GM21447 (cell line): ENCODE data around the gene WSB2.

Experiments used
- ATAC-seq: cut with Tn5 transposase; IDR thresholded peaks from one replicate; pipeline ENCODE4 v1.9.1; 2021; ENCODE audit not compliant: unreplicated experiment

Gene WSB2

GRCh38 chr12:118061873-118062843, 1.2 kb upstream of the WSB2 start:
- no peak for ATAC-seq

GRCh38 chr12:118060301-118061010, 523 bp downstream of the WSB2 start:
- peak; percentile 25 for ATAC-seq

- ATAC-seq = no peak
These were observed 1.4 kb downstream of the WSB2 start for GRCh38 chr12:118059341-118060191.

GRCh38 chr12:118058881-118059280, 2.1 kb downstream of the WSB2 start:
- no peak for ATAC-seq

- ATAC-seq = no peak
These were observed 2.8 kb downstream of the WSB2 start for GRCh38 chr12:118058227-118058626.

GRCh38 chr12:118055865-118056773, 4.9 kb downstream of the WSB2 start:
- ATAC-seq = no peak

- peak; percentile 50 for ATAC-seq
These were observed 5.8 kb downstream of the WSB2 start for GRCh38 chr12:118055144-118055557.

GRCh38 chr12:118053071-118053985, 7.7 kb downstream of the WSB2 start:
- no peak for ATAC-seq

- ATAC-seq = no peak
These were observed 8.5 kb downstream of the WSB2 start for GRCh38 chr12:118052324-118053070.

GRCh38 chr12:118050972-118051910, 9.7 kb downstream of the WSB2 start:
- ATAC-seq = no peak

- ATAC-seq = no peak
These were observed 14.5 kb downstream of the WSB2 start for GRCh38 chr12:118046430-118046829.

- no peak for ATAC-seq
These were observed 16.4 kb downstream of the WSB2 start for GRCh38 chr12:118044577-118044976.

GRCh38 chr12:118044075-118044474, 16.9 kb downstream of the WSB2 start:
- ATAC-seq = no peak

GRCh38 chr12:118042091-118042490, 18.9 kb downstream of the WSB2 start:
- no peak for ATAC-seq

- ATAC-seq = no peak
These were observed 22.8 kb downstream of the WSB2 start for GRCh38 chr12:118038137-118038536.

GRCh38 chr12:118036672-118037411, 24.1 kb downstream of the WSB2 start:
- no peak for ATAC-seq
